Astrocyte of the cerebellum (primary cell): Measurements from ENCODE around the gene ERCC3.
A peak's percentile ranks its signal among the peaks of the same experiment; 100 is the strongest.

Experiments used
- DNase-seq: peaks from one replicate; pipeline ENCODE4 v3.0.0-alpha.2; 2011; ENCODE audit warnings: low read depth
- H3K4me3 ChIP-seq: 2 replicates; pipeline ENCODE4 v1.5.1; 2011; ENCODE audit warnings: mild to moderate bottlenecking, low read depth, low read length, moderate library complexity
- in situ Hi-C: cut with HindIII; loops from 2 replicates; pipeline ENCODE4 v1.10.0; 2017; ENCODE audit warnings: low sequenced_read_pairs
- TF ChIP-seq, protein P1 (sequence below): IDR thresholded peaks from 2 replicates; pipeline ENCODE4 v1.5.1; 2012; ENCODE audit warnings: low read length, low read depth, moderate library complexity, mild to moderate bottlenecking; ENCODE audit errors: missing control alignments

ERCC3 gene

DNA sequence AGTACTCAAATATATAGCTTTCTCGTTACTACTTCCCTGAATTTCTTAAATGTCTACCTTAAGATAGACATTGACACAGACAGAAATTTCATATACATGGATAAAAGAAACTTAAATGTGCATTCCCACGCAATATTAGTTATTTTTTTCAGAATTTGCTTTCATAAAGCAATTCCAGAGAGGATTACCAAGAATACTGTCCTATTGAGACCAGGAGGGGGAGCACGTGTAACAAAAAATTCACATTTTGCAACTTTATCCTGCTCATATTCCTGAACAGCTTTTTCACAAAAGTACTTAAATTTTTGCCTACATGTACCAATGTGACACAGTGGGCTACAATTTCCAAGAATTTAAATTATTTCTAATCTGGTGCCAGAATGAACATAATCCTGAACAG is 30.7 kb upstream of the ERCC3 start:
- no peak overlapping the region for H3K4me3 ChIP-seq
- TF ChIP-seq, protein P1, sequence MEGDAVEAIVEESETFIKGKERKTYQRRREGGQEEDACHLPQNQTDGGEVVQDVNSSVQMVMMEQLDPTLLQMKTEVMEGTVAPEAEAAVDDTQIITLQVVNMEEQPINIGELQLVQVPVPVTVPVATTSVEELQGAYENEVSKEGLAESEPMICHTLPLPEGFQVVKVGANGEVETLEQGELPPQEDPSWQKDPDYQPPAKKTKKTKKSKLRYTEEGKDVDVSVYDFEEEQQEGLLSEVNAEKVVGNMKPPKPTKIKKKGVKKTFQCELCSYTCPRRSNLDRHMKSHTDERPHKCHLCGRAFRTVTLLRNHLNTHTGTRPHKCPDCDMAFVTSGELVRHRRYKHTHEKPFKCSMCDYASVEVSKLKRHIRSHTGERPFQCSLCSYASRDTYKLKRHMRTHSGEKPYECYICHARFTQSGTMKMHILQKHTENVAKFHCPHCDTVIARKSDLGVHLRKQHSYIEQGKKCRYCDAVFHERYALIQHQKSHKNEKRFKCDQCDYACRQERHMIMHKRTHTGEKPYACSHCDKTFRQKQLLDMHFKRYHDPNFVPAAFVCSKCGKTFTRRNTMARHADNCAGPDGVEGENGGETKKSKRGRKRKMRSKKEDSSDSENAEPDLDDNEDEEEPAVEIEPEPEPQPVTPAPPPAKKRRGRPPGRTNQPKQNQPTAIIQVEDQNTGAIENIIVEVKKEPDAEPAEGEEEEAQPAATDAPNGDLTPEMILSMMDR = peak; percentile 50
- DNase-seq = peak; percentile 57
- in situ Hi-C loops = no loop called here

DNA sequence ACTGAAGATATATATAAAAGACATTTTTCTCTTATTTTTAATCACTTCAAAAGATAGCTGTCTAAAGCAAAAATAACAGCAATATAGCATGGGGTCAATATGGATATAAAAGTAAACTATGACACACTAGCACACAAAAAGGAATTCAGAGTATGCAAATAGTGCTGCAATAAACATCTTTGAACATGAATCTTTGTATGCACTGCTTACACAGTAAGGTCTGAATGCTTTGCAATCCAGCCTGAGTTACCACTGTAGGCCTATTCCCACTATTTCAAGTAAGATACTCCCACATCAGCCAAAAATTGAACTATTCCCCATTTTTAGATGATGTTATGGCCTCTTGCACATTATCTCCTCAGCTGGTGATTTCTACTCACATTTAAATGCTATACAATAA is 27.4 kb upstream of the ERCC3 start:
- in situ Hi-C loops = no loop called here
- no peak overlapping the region for H3K4me3 ChIP-seq
- DNase-seq = no peak
- TF ChIP-seq, protein P1 = no peak

- DNase-seq = no peak
- TF ChIP-seq, protein P1 = no peak
- in situ Hi-C loops = no loop called here
- no peak overlapping the region for H3K4me3 ChIP-seq
Measured at GRCh38 chr2:127320586-127321275, 26.8 kb upstream of the ERCC3 start.

GRCh38 chr2:127320067-127320466 is 26.1 kb upstream of the ERCC3 start:
- TF ChIP-seq, protein P1 = no peak
- H3K4me3 ChIP-seq = no peak overlapping the region
- DNase-seq = no peak
- in situ Hi-C loops = no loop called here

DNA sequence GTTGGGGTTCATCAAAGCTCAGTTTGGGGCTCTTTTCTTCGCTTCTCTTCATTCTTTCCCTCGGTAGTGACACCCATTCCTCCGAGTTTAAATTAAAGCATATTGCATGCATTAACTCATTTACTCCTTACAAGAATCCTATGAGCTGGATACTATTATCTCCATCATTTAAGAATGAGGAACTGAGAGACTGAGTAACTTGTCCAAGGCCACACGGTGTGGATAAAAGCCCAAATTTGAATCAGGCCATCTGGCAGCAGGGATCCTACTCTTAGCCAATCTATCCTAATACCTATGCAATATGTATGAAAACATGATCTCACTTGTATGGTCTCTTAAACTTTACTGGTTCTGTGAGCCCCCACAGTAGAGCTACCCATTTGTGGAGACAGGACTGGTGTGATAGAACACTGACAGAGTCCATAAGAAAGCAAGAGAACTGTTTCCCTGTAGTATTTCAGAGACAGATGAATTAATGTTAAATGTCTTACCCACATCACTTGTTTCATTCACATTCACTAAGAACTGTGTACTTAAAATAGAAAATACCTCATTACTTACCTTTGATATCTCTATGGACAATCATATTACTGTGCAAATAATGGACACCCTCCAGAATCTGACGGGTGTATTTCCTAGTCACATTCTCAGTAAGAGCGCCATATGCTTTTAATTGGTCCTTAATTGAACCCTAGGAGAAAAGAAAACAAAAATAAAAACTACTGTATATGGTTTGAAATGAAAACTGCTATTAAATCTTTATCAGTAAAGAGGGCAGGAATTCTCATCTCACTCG is 20.4 kb upstream of the ERCC3 start:
- in situ Hi-C loops = no loop called here
- TF ChIP-seq, protein P1 = no peak
- no peak for DNase-seq
- no peak overlapping the region for H3K4me3 ChIP-seq

DNA sequence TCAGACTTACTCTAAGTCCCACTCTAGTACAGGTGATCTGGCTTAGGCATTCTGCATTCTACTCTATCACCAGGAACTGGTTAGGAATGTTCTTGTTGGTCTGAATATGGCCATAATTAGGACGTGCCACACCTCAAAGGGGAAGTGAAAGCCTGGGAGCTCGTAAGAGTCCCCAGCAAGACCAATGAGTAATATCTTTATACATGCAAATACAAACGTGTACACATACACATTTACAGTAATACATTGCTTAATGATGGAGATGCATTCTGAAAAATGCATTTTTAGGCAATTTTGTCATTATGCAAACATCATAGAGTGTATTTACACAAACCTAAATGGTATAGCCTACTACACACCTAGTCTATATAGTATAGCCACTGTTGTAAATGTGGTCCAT is 19.5 kb upstream of the ERCC3 start:
- TF ChIP-seq, protein P1 = no peak
- in situ Hi-C loops = no loop called here
- DNase-seq = no peak
- no peak overlapping the region for H3K4me3 ChIP-seq
